ENCODE results near the gene ZSCAN5A.

The ZSCAN5A gene

DNA sequence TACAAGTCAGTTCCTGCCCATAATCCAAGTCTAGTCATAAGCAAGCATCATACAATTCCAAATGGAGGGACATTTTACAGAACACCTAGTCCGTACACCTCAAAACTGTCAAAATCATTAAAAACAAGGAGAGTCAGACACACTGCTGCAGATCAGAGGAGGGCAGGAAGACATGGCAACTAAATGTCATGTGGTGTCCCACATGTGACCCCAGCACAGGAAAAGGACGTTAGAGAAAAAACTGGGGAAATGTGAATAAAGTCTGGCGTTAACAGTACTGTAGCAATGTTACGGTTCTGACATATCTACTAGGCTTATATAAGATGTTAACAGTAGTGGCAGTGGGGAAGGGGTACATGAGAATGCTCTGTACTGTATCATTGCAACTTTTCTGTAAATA lies 2.3 kb downstream of the ZSCAN5A start:
- no peak for ATAC-seq
- no peak for TF ChIP-seq ZC3H10 (CRISPR knock-in tag; IDR thresholded peaks at IDR 0.05)
- TF ChIP-seq SNAI2 (CRISPR knock-in tag; IDR thresholded peaks at IDR 0.05), result no peak
- TF ChIP-seq, protein P1, sequence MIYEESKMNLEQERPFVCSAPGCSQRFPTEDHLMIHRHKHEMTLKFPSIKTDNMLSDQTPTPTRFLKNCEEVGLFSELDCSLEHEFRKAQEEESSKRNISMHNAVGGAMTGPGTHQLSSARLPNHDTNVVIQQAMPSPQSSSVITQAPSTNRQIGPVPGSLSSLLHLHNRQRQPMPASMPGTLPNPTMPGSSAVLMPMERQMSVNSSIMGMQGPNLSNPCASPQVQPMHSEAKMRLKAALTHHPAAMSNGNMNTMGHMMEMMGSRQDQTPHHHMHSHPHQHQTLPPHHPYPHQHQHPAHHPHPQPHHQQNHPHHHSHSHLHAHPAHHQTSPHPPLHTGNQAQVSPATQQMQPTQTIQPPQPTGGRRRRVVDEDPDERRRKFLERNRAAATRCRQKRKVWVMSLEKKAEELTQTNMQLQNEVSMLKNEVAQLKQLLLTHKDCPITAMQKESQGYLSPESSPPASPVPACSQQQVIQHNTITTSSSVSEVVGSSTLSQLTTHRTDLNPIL (CRISPR knock-in tag; IDR thresholded peaks at IDR 0.05; ENCODE audit: low read depth), result no peak
- TF ChIP-seq RARB (CRISPR knock-in tag; IDR thresholded peaks at IDR 0.05), result no peak
- no peak for TF ChIP-seq ZNF70 (CRISPR knock-in tag; IDR thresholded peaks at IDR 0.05)
- TF ChIP-seq POU6F1 (CRISPR knock-in tag; IDR thresholded peaks at IDR 0.05; ENCODE audit: borderline replicate concordance, low read depth), result no peak
- no peak for TF ChIP-seq GLIS3 (CRISPR knock-in tag; IDR thresholded peaks at IDR 0.05)
- no peak for TF ChIP-seq TOX (CRISPR knock-in tag; IDR thresholded peaks at IDR 0.05; ENCODE audit: borderline replicate concordance)
- no peak for TF ChIP-seq PPARA (CRISPR knock-in tag; IDR thresholded peaks at IDR 0.05; ENCODE audit: borderline replicate concordance)
- TF ChIP-seq TCF4 (CRISPR knock-in tag; IDR thresholded peaks at IDR 0.05; ENCODE audit: borderline replicate concordance), result no peak
- TF ChIP-seq ZNF8 (CRISPR knock-in tag; IDR thresholded peaks at IDR 0.05), result no peak
- TF ChIP-seq OSR1 (CRISPR knock-in tag; IDR thresholded peaks at IDR 0.05), result no peak
- no peak for TF ChIP-seq BACH2 (CRISPR knock-in tag; IDR thresholded peaks at IDR 0.05; ENCODE audit: borderline replicate concordance)

- TF ChIP-seq CSRNP3 (CRISPR knock-in tag; IDR thresholded peaks at IDR 0.05) (no peak), PATZ1 (CRISPR knock-in tag; IDR thresholded peaks at IDR 0.05; ENCODE audit: borderline replicate concordance) (no peak), POU6F1 (CRISPR knock-in tag; IDR thresholded peaks at IDR 0.05; ENCODE audit: borderline replicate concordance, low read depth) (no peak), ZNF8 (CRISPR knock-in tag; IDR thresholded peaks at IDR 0.05) (no peak), SNAI2 (CRISPR knock-in tag; IDR thresholded peaks at IDR 0.05) (no peak), ZNF70 (CRISPR knock-in tag; IDR thresholded peaks at IDR 0.05) (no peak), ESRRG (CRISPR knock-in tag; IDR thresholded peaks at IDR 0.05) (no peak), ARNTL (CRISPR knock-in tag; IDR thresholded peaks at IDR 0.05; ENCODE audit: borderline replicate concordance, low read depth) (no peak), ZFP30 (CRISPR knock-in tag; IDR thresholded peaks at IDR 0.05) (no peak)
- TF ChIP-seq, protein P2, sequence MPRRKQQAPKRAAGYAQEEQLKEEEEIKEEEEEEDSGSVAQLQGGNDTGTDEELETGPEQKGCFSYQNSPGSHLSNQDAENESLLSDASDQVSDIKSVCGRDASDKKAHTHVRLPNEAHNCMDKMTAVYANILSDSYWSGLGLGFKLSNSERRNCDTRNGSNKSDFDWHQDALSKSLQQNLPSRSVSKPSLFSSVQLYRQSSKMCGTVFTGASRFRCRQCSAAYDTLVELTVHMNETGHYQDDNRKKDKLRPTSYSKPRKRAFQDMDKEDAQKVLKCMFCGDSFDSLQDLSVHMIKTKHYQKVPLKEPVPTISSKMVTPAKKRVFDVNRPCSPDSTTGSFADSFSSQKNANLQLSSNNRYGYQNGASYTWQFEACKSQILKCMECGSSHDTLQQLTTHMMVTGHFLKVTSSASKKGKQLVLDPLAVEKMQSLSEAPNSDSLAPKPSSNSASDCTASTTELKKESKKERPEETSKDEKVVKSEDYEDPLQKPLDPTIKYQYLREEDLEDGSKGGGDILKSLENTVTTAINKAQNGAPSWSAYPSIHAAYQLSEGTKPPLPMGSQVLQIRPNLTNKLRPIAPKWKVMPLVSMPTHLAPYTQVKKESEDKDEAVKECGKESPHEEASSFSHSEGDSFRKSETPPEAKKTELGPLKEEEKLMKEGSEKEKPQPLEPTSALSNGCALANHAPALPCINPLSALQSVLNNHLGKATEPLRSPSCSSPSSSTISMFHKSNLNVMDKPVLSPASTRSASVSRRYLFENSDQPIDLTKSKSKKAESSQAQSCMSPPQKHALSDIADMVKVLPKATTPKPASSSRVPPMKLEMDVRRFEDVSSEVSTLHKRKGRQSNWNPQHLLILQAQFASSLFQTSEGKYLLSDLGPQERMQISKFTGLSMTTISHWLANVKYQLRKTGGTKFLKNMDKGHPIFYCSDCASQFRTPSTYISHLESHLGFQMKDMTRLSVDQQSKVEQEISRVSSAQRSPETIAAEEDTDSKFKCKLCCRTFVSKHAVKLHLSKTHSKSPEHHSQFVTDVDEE (CRISPR knock-in tag; IDR thresholded peaks at IDR 0.05), result no peak
- ATAC-seq, result no peak
Observed at GRCh38 chr19:56310462-56310861, 4.2 kb downstream of the ZSCAN5A start.

All from SK-N-SH treated with all-trans-retinoic acid at 6 μM for 48 hours (cell line).